ENCODE results near the gene ANKRD33B. TPM values are rescaled to one million over a fixed set of nuclear protein-coding genes. Genes with fewer than 3 reads are reported as not detected.

The ANKRD33B gene
- total RNA-seq, 6 donors from 2014 or later: 3.1 to 10.5 (median 7.9) TPM

- H3K36me3 ChIP-seq: no peaks in the 10 kb centered on the region
- ATAC-seq (ENCODE audit: low FRiP score in 2 of 2) (no peak), DNase-seq (no peak)
- 79 to 89% methylated on average over 6 of the region's 6 CpGs for WGBS, 2 donors
- peaks cover 7 to 12% (median 10%) of the 10 kb centered on the region in 4 donors for H3K4me1 ChIP-seq
- no peaks in the 10 kb centered on the region for H3K9me3 ChIP-seq
- TF ChIP-seq EP300 (IDR thresholded peaks at IDR 0.05): no peak
- no peak for TF ChIP-seq POLR2A (IDR thresholded peaks at IDR 0.05)
- TF ChIP-seq POLR2AphosphoS5 (IDR thresholded peaks at IDR 0.05): no peak
- no peak for TF ChIP-seq CTCF (IDR thresholded peaks at IDR 0.05)
- no peaks in the 10 kb centered on the region for H3K27me3 ChIP-seq
- H3K4me3 ChIP-seq: no peak overlapping the region
- no peak overlapping the region for H3K27ac ChIP-seq
Measured at GRCh38 chr5:10591159-10591558, 27.3 kb downstream of the ANKRD33B start.

- H3K4me3 ChIP-seq: no peak overlapping the region
Measured at GRCh38 chr5:10591966-10592365, 28.1 kb downstream of the ANKRD33B start.

GRCh38 chr5:10592601-10593000 lies 28.7 kb downstream of the ANKRD33B start:
- TF ChIP-seq CTCF (IDR thresholded peaks at IDR 0.05) (no peak), EP300 (IDR thresholded peaks at IDR 0.05) (no peak), POLR2A (IDR thresholded peaks at IDR 0.05) (no peak), POLR2AphosphoS5 (IDR thresholded peaks at IDR 0.05) (no peak)
- no peak overlapping the region for H3K4me3 ChIP-seq
- DNase-seq (peak in 1 of 2 donors; percentile 17), ATAC-seq (ENCODE audit: low FRiP score in 2 of 2) (no peak)
- no peaks in the 10 kb centered on the region for H3K27me3 ChIP-seq
- peaks cover 7 to 14% (median 12%) of the 10 kb centered on the region in 4 donors for H3K4me1 ChIP-seq
- H3K36me3 ChIP-seq: no peaks in the 10 kb centered on the region
- no peak overlapping the region for H3K27ac ChIP-seq
- no peaks in the 10 kb centered on the region for H3K9me3 ChIP-seq

More at GRCh38 chr5:10591966-10592365, 28.1 kb downstream of the ANKRD33B start:
- H3K27me3 ChIP-seq: no peaks in the 10 kb centered on the region
- 67 to 88% methylated on average over 3 of the region's 3 CpGs for WGBS, 2 donors
- H3K9me3 ChIP-seq: no peaks in the 10 kb centered on the region
- H3K36me3 ChIP-seq: no peaks in the 10 kb centered on the region
- no peak overlapping the region for H3K27ac ChIP-seq
- DNase-seq (no peak), ATAC-seq (ENCODE audit: low FRiP score in 2 of 2) (no peak)
- TF ChIP-seq EP300 (IDR thresholded peaks at IDR 0.05) (no peak), POLR2A (IDR thresholded peaks at IDR 0.05) (no peak), CTCF (IDR thresholded peaks at IDR 0.05) (no peak), POLR2AphosphoS5 (IDR thresholded peaks at IDR 0.05) (no peak)
- peaks cover 7 to 14% (median 12%) of the 10 kb centered on the region in 4 donors for H3K4me1 ChIP-seq

- ATAC-seq (ENCODE audit: low FRiP score in 2 of 2) (no peak), DNase-seq (peak in 1 of 2 donors; percentile 3)
- Histone ChIP-seq H3K9me3 (no peaks in the 10 kb centered on the region), H3K4me1 (peaks cover 7 to 14% (median 12%) of the 10 kb centered on the region in 4 donors), H3K4me3 (no peak overlapping the region), H3K27me3 (no peaks in the 10 kb centered on the region), H3K27ac (no peak overlapping the region), H3K36me3 (no peaks in the 10 kb centered on the region)
- TF ChIP-seq CTCF (IDR thresholded peaks at IDR 0.05) (no peak), POLR2A (IDR thresholded peaks at IDR 0.05) (no peak), EP300 (IDR thresholded peaks at IDR 0.05) (no peak), POLR2AphosphoS5 (IDR thresholded peaks at IDR 0.05) (no peak)
- WGBS, 2 donors: 86 to 93% methylated on average over 7 of the region's 7 CpGs
Measured at GRCh38 chr5:10593531-10594181, 29.8 kb downstream of the ANKRD33B start.

All from upper lobe of left lung (tissue), 6 donors.